SK-N-SH (cell line): ENCODE results near the gene NMBR.

Experiments
- RCOR1 ChIP-seq: fragments of 150-350 bp; IDR thresholded peaks from 2 replicates; pipeline ENCODE4 v1.6.1; 2017; ENCODE audit warnings: antibody characterized with exemption, low read length
- TF ChIP-seq, protein P1 (sequence below): IDR thresholded peaks from 2 replicates; pipeline ENCODE4 v1.6.1; 2012; ENCODE audit warnings: mild to moderate bottlenecking, low read depth, low read length, moderate library complexity
- TF ChIP-seq, protein P2 (sequence below): fragments of 200-600 bp; sonication (generic); IDR thresholded peaks from 2 replicates; pipeline ENCODE4 v1.6.1; 2017; ENCODE audit warnings: antibody characterized with exemption, mild to moderate bottlenecking, moderate library complexity

DNA sequence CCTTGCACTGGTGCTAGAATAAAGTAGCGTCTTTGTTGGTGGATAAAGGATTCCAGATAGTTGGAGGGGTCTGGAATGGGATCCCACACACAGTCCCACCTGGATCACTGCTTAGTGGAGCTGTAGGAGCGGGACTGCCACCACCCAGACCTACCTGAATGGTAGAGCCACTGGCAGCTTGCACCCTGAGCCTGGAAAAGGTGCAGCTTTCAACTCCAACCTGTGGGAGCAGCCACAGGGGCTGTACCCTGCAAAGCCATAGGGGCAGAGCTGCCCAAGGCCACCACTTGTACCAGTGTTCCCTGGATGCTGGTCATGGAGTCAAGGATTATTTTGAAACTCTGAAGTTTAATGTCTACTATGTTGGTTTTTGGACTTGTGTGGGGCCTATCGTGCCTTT lies 27.1 kb upstream of the NMBR start:
- no peak for TF ChIP-seq RCOR1
- TF ChIP-seq, protein P1, sequence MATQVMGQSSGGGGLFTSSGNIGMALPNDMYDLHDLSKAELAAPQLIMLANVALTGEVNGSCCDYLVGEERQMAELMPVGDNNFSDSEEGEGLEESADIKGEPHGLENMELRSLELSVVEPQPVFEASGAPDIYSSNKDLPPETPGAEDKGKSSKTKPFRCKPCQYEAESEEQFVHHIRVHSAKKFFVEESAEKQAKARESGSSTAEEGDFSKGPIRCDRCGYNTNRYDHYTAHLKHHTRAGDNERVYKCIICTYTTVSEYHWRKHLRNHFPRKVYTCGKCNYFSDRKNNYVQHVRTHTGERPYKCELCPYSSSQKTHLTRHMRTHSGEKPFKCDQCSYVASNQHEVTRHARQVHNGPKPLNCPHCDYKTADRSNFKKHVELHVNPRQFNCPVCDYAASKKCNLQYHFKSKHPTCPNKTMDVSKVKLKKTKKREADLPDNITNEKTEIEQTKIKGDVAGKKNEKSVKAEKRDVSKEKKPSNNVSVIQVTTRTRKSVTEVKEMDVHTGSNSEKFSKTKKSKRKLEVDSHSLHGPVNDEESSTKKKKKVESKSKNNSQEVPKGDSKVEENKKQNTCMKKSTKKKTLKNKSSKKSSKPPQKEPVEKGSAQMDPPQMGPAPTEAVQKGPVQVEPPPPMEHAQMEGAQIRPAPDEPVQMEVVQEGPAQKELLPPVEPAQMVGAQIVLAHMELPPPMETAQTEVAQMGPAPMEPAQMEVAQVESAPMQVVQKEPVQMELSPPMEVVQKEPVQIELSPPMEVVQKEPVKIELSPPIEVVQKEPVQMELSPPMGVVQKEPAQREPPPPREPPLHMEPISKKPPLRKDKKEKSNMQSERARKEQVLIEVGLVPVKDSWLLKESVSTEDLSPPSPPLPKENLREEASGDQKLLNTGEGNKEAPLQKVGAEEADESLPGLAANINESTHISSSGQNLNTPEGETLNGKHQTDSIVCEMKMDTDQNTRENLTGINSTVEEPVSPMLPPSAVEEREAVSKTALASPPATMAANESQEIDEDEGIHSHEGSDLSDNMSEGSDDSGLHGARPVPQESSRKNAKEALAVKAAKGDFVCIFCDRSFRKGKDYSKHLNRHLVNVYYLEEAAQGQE, result no peak
- TF ChIP-seq, protein P2, sequence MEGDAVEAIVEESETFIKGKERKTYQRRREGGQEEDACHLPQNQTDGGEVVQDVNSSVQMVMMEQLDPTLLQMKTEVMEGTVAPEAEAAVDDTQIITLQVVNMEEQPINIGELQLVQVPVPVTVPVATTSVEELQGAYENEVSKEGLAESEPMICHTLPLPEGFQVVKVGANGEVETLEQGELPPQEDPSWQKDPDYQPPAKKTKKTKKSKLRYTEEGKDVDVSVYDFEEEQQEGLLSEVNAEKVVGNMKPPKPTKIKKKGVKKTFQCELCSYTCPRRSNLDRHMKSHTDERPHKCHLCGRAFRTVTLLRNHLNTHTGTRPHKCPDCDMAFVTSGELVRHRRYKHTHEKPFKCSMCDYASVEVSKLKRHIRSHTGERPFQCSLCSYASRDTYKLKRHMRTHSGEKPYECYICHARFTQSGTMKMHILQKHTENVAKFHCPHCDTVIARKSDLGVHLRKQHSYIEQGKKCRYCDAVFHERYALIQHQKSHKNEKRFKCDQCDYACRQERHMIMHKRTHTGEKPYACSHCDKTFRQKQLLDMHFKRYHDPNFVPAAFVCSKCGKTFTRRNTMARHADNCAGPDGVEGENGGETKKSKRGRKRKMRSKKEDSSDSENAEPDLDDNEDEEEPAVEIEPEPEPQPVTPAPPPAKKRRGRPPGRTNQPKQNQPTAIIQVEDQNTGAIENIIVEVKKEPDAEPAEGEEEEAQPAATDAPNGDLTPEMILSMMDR, result no peak
